Left lung (tissue), 10 donors: ENCODE data around the gene FERMT2. TPM values are rescaled to one million over a fixed set of nuclear protein-coding genes. Genes with fewer than 3 reads are reported as not detected.

Source experiments
- ATAC-seq: fragments of 200-7000 bp; cut with Tn5 transposase; one replicate; pipeline ENCODE4 v1.9.1; 2020; ENCODE audit warnings: moderate library complexity
- DNase-seq, 4 donors: peaks; one replicate each; pipeline ENCODE4 v3.0.0-alpha.2; 2013 to 2020
- H3K27ac ChIP-seq, 2 donors: fragments of 200-600 bp; sonication (generic) in 1 of 2; one replicate each; pipeline versions ENCODE4 v1.5.0 to v1.8.0; 2020 to 2021
- H3K27me3 ChIP-seq, 2 donors: fragments of 200-600 bp; sonication (generic) in 1 of 2; one replicate each; pipeline versions ENCODE4 v1.5.0 to v1.8.0; 2020 to 2021
- H3K36me3 ChIP-seq, 2 donors: fragments of 200-600 bp; sonication (generic) in 1 of 2; one replicate each; pipeline versions ENCODE4 v1.5.0 to v1.8.0; 2020 to 2021
- H3K4me1 ChIP-seq, 2 donors: fragments of 200-600 bp; one replicate each; pipeline ENCODE4 v1.8.0; 2021
- H3K4me3 ChIP-seq, 2 donors: fragments of 200-600 bp; sonication (generic) in 1 of 2; one replicate each; pipeline versions ENCODE4 v1.5.0 to v1.8.0; 2020 to 2021; ENCODE audit warnings: mild to moderate bottlenecking in 1 of 2
- H3K9me3 ChIP-seq, 2 donors: fragments of 200-600 bp; sonication (generic) in 1 of 2; one replicate each; pipeline versions ENCODE4 v1.5.0 to v1.8.0; 2020 to 2021
- CTCF ChIP-seq, 2 donors: fragments of 200-600 bp; sonication (generic) in 1 of 2; IDR thresholded peaks; one replicate each; pipeline versions ENCODE4 v1.5.0 to v1.8.0; 2021; ENCODE audit warnings: antibody characterized with exemption in 2 of 2
- intact Hi-C, 2 donors: fragments of 100-400 bp; cut with DNase I; formaldehyde crosslinking; loops; one replicate each; pipeline versions ENCODE4 v1.11.2 to v1.14.2; 2022
- polyA plus RNA-seq, 6 donors: library from polyadenylated mRNA; unstranded; fragments of 120-200 nt; gene quantifications; one replicate each; pipeline ENCODE4 v1.2.1, GENCODE V29; 2013; ENCODE audit not compliant: insufficient read length in 6 of 6
- total RNA-seq, 2 donors: library from RNA; stranded (reverse); fragmentation: NEBNext Ultra II Directional; extraction: Animal tissue kit (Norgen Biotek cat#: 25700); gene quantifications; one replicate each; pipeline ENCODE4 v1.2.1, GENCODE V29; 2021
- donor health status: DM: no; HTN: yes; CAD: no.
- donor health status: DM: no; HTN: no; CAD: no.

FERMT2 gene
- total and polyA plus RNA-seq, 8 donors, result 93.4 to 148 (median 131) TPM

DNA sequence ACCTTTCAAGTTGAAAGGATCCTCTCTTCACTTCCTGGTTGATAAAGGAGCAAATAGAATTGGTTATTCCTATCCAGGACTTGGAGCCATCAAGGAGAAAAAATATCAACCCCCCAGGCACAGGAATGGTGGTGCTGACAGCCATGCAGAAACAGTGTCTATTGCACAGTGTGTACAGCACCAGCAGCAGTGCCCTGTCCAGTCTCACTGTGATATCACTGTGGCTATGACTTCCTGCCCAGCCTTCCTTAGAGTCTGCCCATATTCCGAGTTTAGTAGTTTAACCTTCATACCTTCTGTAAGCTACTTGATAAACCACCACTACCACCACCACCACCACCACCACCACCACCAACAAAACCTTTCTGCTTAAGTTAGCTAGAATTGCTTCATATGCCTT is 45.1 kb upstream of the FERMT2 start:
- DNase-seq, result no peak
- H3K4me3 ChIP-seq, result no peak overlapping the region
- H3K36me3 ChIP-seq, result no peaks in the 10 kb centered on the region
- H3K27me3 ChIP-seq, result no peaks in the 10 kb centered on the region
- H3K27ac ChIP-seq, result no peak overlapping the region
- H3K9me3 ChIP-seq, result no peaks in the 10 kb centered on the region
- ATAC-seq, result no peak
- TF ChIP-seq CTCF (IDR thresholded peaks at IDR 0.05), result no peak
- no peaks in the 10 kb centered on the region for H3K4me1 ChIP-seq
- intact Hi-C loops, result no loop called here

DNA sequence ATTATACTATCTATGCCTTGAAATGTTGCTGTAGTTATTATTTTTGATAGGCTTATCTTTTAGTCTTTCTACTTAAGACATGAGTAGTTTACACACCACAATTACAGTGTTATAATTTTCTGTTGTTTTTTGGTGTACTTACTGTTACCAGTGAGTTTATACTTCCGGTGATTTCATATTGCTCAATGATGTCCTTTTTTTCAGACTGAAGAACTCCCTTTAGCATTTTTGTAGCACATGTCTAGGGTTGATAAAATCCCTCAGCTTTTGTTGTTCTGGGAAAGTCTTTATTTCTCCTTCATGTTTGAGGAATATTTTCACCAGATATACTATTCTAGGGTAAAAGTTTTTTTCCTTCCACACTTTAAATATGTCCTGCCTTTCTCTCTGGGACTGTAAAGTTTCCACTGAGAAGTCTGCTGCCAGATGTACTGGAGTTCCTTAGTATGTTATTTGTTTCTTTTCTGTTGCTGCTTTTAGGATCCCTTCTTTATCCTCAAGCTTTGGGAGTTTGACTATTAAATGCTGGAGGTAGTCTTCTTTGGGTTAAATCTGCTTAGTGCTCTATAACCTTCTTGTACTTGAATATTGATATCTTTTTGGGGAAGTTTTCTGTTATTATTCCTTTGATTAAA is 41.5 kb upstream of the FERMT2 start:
- no peaks in the 10 kb centered on the region for H3K36me3 ChIP-seq
- intact Hi-C loops, result no loop called here
- H3K9me3 ChIP-seq, result no peaks in the 10 kb centered on the region
- no peak for TF ChIP-seq CTCF (IDR thresholded peaks at IDR 0.05)
- no peak for DNase-seq
- ATAC-seq, result no peak
- no peak overlapping the region for H3K4me3 ChIP-seq
- no peak overlapping the region for H3K27ac ChIP-seq
- H3K4me1 ChIP-seq, result no peaks in the 10 kb centered on the region
- no peaks in the 10 kb centered on the region for H3K27me3 ChIP-seq

- no peak overlapping the region for H3K27ac ChIP-seq
- no peaks in the 10 kb centered on the region for H3K27me3 ChIP-seq
- no peak overlapping the region for H3K4me3 ChIP-seq
- intact Hi-C loops, result no loop called here
- DNase-seq, result no peak
- no peaks in the 10 kb centered on the region for H3K9me3 ChIP-seq
- no peak for TF ChIP-seq CTCF (IDR thresholded peaks at IDR 0.05)
- no peak for ATAC-seq
- no peaks in the 10 kb centered on the region for H3K4me1 ChIP-seq
- H3K36me3 ChIP-seq, result no peaks in the 10 kb centered on the region
Observed at GRCh38 chr14:52988139-52988538, 37.3 kb upstream of the FERMT2 start.

- H3K4me1 ChIP-seq, result no peaks in the 10 kb centered on the region
- no peak for TF ChIP-seq CTCF (IDR thresholded peaks at IDR 0.05)
- no peak for DNase-seq
- H3K36me3 ChIP-seq, result no peaks in the 10 kb centered on the region
- no peaks in the 10 kb centered on the region for H3K27me3 ChIP-seq
- H3K27ac ChIP-seq, result no peak overlapping the region
- intact Hi-C loops, result no loop called here
- ATAC-seq, result no peak
- no peak overlapping the region for H3K4me3 ChIP-seq
- H3K9me3 ChIP-seq, result no peaks in the 10 kb centered on the region
Observed at GRCh38 chr14:52987514-52987913, 36.7 kb upstream of the FERMT2 start.

DNA sequence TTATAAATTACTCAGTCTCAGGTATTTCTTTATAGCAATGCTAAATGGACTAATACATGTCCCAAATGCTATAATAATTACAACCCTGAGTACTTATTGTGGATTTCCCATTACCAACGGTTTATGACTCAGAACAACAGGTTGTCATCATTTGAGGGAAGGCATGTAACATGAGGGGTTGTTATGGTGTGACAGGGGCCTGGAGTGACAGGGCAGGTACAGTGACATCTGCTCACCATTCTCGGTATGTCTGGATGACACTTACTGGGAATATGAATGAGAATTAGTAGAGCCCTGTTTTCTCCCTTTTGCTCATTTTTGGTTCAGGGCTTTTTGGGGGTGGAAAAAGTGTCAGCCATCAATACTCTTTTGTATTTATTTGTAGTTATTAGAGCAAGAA is 36.2 kb upstream of the FERMT2 start:
- H3K27me3 ChIP-seq, result no peaks in the 10 kb centered on the region
- DNase-seq (no peak), ATAC-seq (no peak)
- intact Hi-C loops, result no loop called here
- H3K9me3 ChIP-seq, result no peaks in the 10 kb centered on the region
- no peaks in the 10 kb centered on the region for H3K36me3 ChIP-seq
- TF ChIP-seq CTCF (IDR thresholded peaks at IDR 0.05), result no peak
- no peak overlapping the region for H3K27ac ChIP-seq
- H3K4me3 ChIP-seq, result no peak overlapping the region
- H3K4me1 ChIP-seq, result no peaks in the 10 kb centered on the region
